HL-60 (cell line): ENCODE data around the gene GPER1.

Experiments
- DNase-seq, 2 experiments: peaks; one replicate each; pipeline ENCODE4 v3.0.0-alpha.2; 2010 to 2020; ENCODE audit warnings: low read depth in 1 of 2, low spot score in 1 of 2
- H3K27ac ChIP-seq: fragments of 250-450 bp; sonication (Bioruptor Pico); replicated peaks from 2 replicates; pipeline ENCODE4 v1.5.1; 2020; ENCODE audit warnings: mild to moderate bottlenecking, moderate library complexity
- H3K27me3 ChIP-seq: fragments of 250-450 bp; sonication (Bioruptor Pico); 2 replicates; pipeline ENCODE4 v1.5.1; 2021; ENCODE audit warnings: mild to moderate bottlenecking, moderate library complexity; ENCODE audit not compliant: insufficient read depth, poor library complexity, severe bottlenecking
- H3K4me3 ChIP-seq: replicated peaks from 2 replicates; pipeline ENCODE4 v1.5.1; 2011; ENCODE audit warnings: mild to moderate bottlenecking, control low read depth, low read length; ENCODE audit not compliant: insufficient read depth
- CTCF ChIP-seq: IDR thresholded peaks from one replicate; pipeline ENCODE4 v1.5.1; 2011; ENCODE audit warnings: low read length, control low read depth, inconsistent platforms; ENCODE audit not compliant: insufficient read depth
- GABPA ChIP-seq: IDR thresholded peaks from 2 replicates; pipeline ENCODE4 v1.6.1; 2012; ENCODE audit warnings: low read depth
- POLR2AphosphoS5 ChIP-seq: IDR thresholded peaks from 2 replicates; pipeline ENCODE4 v1.6.1; 2012; ENCODE audit warnings: low read depth
- REST ChIP-seq: IDR thresholded peaks from 2 replicates; pipeline ENCODE4 v1.6.1; 2012; ENCODE audit warnings: low read depth; ENCODE audit not compliant: insufficient replicate concordance
- SPI1 ChIP-seq: IDR thresholded peaks from 2 replicates; pipeline ENCODE4 v1.6.1; 2012; ENCODE audit warnings: low read depth, mild to moderate bottlenecking, borderline replicate concordance

Gene GPER1

GRCh38 chr7:1087465-1087814 lies 473 bp upstream of the GPER1 start:
- Histone ChIP-seq H3K27me3 (no peaks in the 10 kb centered on the region), H3K4me3 (no peak overlapping the region), H3K27ac (no peak overlapping the region)
- DNase-seq = no peak
- TF ChIP-seq POLR2AphosphoS5 = no peak

GRCh38 chr7:1090236-1090635 lies 2.3 kb downstream of the GPER1 start:
- TF ChIP-seq CTCF (no peak), REST (no peak), SPI1 (no peak), POLR2AphosphoS5 (no peak), GABPA (no peak)
- Histone ChIP-seq H3K4me3 (no peak overlapping the region), H3K27me3 (no peaks in the 10 kb centered on the region), H3K27ac (no peak overlapping the region)
- no peak for DNase-seq

DNA sequence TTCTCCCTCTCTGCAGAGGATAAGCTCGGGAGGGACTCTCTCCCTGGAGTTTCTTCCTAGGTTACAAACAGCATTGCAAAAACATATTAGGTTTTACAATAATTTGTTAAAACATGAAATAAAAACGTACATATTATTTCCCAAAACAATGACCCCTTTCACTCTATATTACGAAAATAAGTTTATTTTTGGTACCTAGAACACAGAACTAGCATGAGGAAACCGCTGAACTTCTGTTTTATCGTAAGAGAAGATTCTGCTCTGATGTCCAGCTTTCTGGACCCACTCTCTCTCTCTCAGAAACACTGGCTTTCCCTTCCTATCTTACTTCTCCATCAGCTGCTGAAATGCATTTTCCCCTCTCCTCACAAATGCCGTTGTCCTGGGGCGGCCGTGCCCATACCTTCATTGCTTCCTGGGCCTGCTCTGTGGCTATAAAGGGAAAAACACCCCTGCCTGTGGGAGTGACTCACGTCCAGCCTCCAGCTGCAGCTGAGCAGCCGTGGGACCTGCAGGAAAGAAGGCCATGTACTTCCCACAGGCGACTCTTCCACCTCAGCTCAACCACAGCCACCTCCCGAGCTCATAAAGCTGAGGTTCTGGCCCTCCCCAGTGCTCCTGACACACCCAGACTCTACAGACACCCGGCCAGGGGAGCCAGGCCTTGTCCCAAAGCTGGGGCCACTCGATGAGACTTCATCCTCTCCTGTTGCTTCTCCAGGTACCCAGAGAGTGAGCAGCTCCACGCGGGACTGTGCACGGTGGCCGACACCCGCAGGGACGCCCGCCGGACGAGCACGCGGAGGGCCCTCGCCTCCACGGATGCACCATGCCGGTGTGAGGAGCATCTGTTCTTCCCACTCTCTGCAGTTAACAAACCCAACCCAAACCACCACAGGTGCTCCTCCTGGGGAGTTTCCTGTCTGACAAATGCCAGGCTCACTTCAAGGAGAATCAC lies 3.1 kb downstream of the GPER1 start:
- Histone ChIP-seq H3K4me3 (no peak overlapping the region), H3K27ac (no peak overlapping the region), H3K27me3 (no peaks in the 10 kb centered on the region)
- peak in 1 of 2 experiments; percentile 37 for DNase-seq
- TF ChIP-seq SPI1 = no peak
- TF ChIP-seq POLR2AphosphoS5 = no peak
- TF ChIP-seq GABPA = no peak
- no peak for TF ChIP-seq REST

GRCh38 chr7:1091644-1092027 lies 3.7 kb downstream of the GPER1 start:
- TF ChIP-seq POLR2AphosphoS5 (no peak), REST (no peak), CTCF (no peak), SPI1 (no peak), GABPA (no peak)
- DNase-seq = no peak
- H3K27ac ChIP-seq = no peak overlapping the region
- no peaks in the 10 kb centered on the region for H3K27me3 ChIP-seq
- H3K4me3 ChIP-seq = no peak overlapping the region
